Body of pancreas (tissue), 4 donors: ENCODE data around the gene NUPR1. TPM values are rescaled to one million over a fixed set of nuclear protein-coding genes. Genes with fewer than 3 reads are reported as not detected.

Experiments
- ATAC-seq: fragments of 150-250 bp; one replicate; pipeline ENCODE4 v1.9.1; 2016
- DNase-seq, 4 donors: peaks; one replicate each; pipeline ENCODE4 v3.0.0-alpha.2; 2019
- H3K27ac ChIP-seq, 4 donors: fragments of 200-600 bp; sonication (generic); 1 replicate in 3 of 4; 2 replicates in 1 of 4; pipeline versions ENCODE4 v1.5.1 to v1.6.1; 2016 to 2019; ENCODE audit warnings: mild to moderate bottlenecking in 1 of 4, mixed read lengths in 1 of 4, moderate library complexity in 1 of 4
- H3K27me3 ChIP-seq, 2 donors: fragments of 200-600 bp; sonication (generic); one replicate each; pipeline ENCODE4 v1.6.0; 2016; ENCODE audit warnings: mild to moderate bottlenecking in 1 of 2
- H3K36me3 ChIP-seq, 2 donors: fragments of 200-600 bp; sonication (generic); replicated peaks in 1 of 2; 2 replicates each; pipeline ENCODE4 v1.5.1; 2016; ENCODE audit warnings: low read depth in 2 of 2; ENCODE audit not compliant: insufficient read depth in 1 of 2
- H3K4me1 ChIP-seq: fragments of 200-600 bp; sonication (generic); one replicate; pipeline ENCODE4 v1.6.0; 2016
- H3K4me3 ChIP-seq, 2 donors: fragments of 200-600 bp; sonication (generic); 1 replicate in 1 of 2; 2 replicates in 1 of 2; pipeline ENCODE4 v1.5.1; 2016 to 2019
- H3K9me3 ChIP-seq, 3 donors: fragments of 200-600 bp; sonication (generic); 1 replicate in 2 of 3; 2 replicates in 1 of 3; pipeline ENCODE4 v1.5.1; 2016
- CTCF ChIP-seq, 7 experiments: fragments of 450-650 bp in 4 of 7; fragments of 200-600 bp in 3 of 7; sonication (generic) in 3 of 7; IDR thresholded peaks; one replicate each; pipeline ENCODE4 v1.5.1; 2016 to 2019; ENCODE audit warnings: antibody characterized with exemption in 7 of 7
- POLR2A ChIP-seq, 3 donors: fragments of 450-650 bp; IDR thresholded peaks; one replicate each; pipeline ENCODE4 v1.6.1; 2016; ENCODE audit warnings: antibody characterized with exemption in 3 of 3, mild to moderate bottlenecking in 2 of 3
- WGBS, 2 donors: methylation state at CpG; one replicate each; pipeline ENCODE4 v1.1.5; 2017; 5-methylcytosine and 5-hydroxymethylcytosine counted together
- intact Hi-C: fragments of 100-400 bp; cut with DNase I; formaldehyde crosslinking; loops from one replicate; pipeline ENCODE4 v1.15.1; 2023
- total RNA-seq, 2 donors: library from RNA; depleted of rRNA; stranded (reverse); fragments of >200 nt; gene quantifications; one replicate each; pipeline ENCODE4 v1.1.0, GENCODE V29; 2016

The NUPR1 gene
- total RNA-seq, 2 donors from 2014 or later, result 32.0 to 92.4 TPM

- Histone ChIP-seq H3K4me1 (peaks cover 1% of the 10 kb centered on the region), H3K9me3 (no peaks in the 10 kb centered on the region), H3K27ac (no peak overlapping the region), H3K36me3 (no peaks in the 10 kb centered on the region), H3K4me3 (no peak overlapping the region), H3K27me3 (no peaks in the 10 kb centered on the region)
- ATAC-seq, result no peak
- DNase-seq, result no peak
- no peak for TF ChIP-seq CTCF (IDR thresholded peaks at IDR 0.05)
- no peak for TF ChIP-seq POLR2A (IDR thresholded peaks at IDR 0.05)
- WGBS, 2 donors, result 72 to 76% methylated on average over 10 of the region's 10 CpGs
- intact Hi-C loops, result loop anchor here (5.0 kb wide), 1 partner anchor 37 kb away; the partner anchor contains the start of gene NUPR1
Measured at GRCh38 chr16:28499854-28500253, 38.9 kb downstream of the NUPR1 start.

- ATAC-seq (no peak), DNase-seq (no peak)
- TF ChIP-seq CTCF (IDR thresholded peaks at IDR 0.05), result no peak
- TF ChIP-seq POLR2A (IDR thresholded peaks at IDR 0.05), result no peak
- H3K9me3 ChIP-seq, result no peaks in the 10 kb centered on the region
- H3K36me3 ChIP-seq, result no peaks in the 10 kb centered on the region
- no peak overlapping the region for H3K4me3 ChIP-seq
- H3K27ac ChIP-seq, result no peak overlapping the region
- intact Hi-C loops, result loop anchor here (5.0 kb wide), 1 partner anchor 38 kb away; the partner anchor contains the start of gene NUPR1
- WGBS, 2 donors, result 89 to 95% methylated on average over 11 to 15 of the region's 15 CpGs
- no peaks in the 10 kb centered on the region for H3K27me3 ChIP-seq
- H3K4me1 ChIP-seq, result no peaks in the 10 kb centered on the region
Measured at GRCh38 chr16:28498666-28499381, 40.0 kb downstream of the NUPR1 start.

GRCh38 chr16:28497861-28498599, 40.7 kb downstream of the NUPR1 start:
- DNase-seq, result no peak
- Histone ChIP-seq H3K4me1 (no peaks in the 10 kb centered on the region), H3K27me3 (no peaks in the 10 kb centered on the region), H3K4me3 (no peak overlapping the region), H3K27ac (no peak overlapping the region), H3K9me3 (no peaks in the 10 kb centered on the region), H3K36me3 (no peaks in the 10 kb centered on the region)
- 84 to 100% methylated on average over 2 to 31 of the region's 33 CpGs for WGBS, 2 donors
- intact Hi-C loops, result loop anchor here (5.0 kb wide), 1 partner anchor 39 kb away; the partner anchor contains the start of gene NUPR1
- no peak for ATAC-seq
- TF ChIP-seq CTCF (IDR thresholded peaks at IDR 0.05) (no peak), POLR2A (IDR thresholded peaks at IDR 0.05) (no peak)

- Histone ChIP-seq H3K9me3 (no peaks in the 10 kb centered on the region), H3K36me3 (no peaks in the 10 kb centered on the region), H3K4me3 (no peak overlapping the region), H3K4me1 (no peaks in the 10 kb centered on the region), H3K27me3 (no peaks in the 10 kb centered on the region), H3K27ac (no peak overlapping the region)
- no peak for ATAC-seq
- 83 to 85% methylated on average over 9 of the region's 9 CpGs for WGBS, 2 donors
- intact Hi-C loops, result loop anchor here (5.0 kb wide), 1 partner anchor 40 kb away; the partner anchor contains the start of gene NUPR1
- TF ChIP-seq CTCF (IDR thresholded peaks at IDR 0.05) (no peak), POLR2A (IDR thresholded peaks at IDR 0.05) (no peak)
- no peak for DNase-seq
Measured at GRCh38 chr16:28497386-28497785, 41.4 kb downstream of the NUPR1 start.
